Gastrocnemius medialis (tissue), 4 donors: ENCODE data around the gene AP1G2. TPM values are rescaled to one million over a fixed set of nuclear protein-coding genes. Genes with fewer than 3 reads are reported as not detected.

ENCODE experiments used
- ATAC-seq, 2 donors: fragments of 150-250 bp; one replicate each; pipeline ENCODE4 v1.9.1; 2016
- DNase-seq, 2 donors: peaks; one replicate each; pipeline ENCODE4 v3.0.0-alpha.2; 2019
- H3K27ac ChIP-seq, 4 donors: fragments of 200-600 bp; sonication (generic); 1 replicate in 1 of 4; 2 replicates in 3 of 4; pipeline ENCODE4 v1.5.1; 2016 to 2018; ENCODE audit warnings: mild to moderate bottlenecking in 2 of 4, moderate library complexity in 1 of 4
- H3K27me3 ChIP-seq, 3 donors: fragments of 200-600 bp; sonication (generic) in 2 of 3; 1 replicate in 1 of 3; 2 replicates in 2 of 3; pipeline versions ENCODE4 v1.5.1 to v1.6.0; 2016 to 2019; ENCODE audit warnings: mild to moderate bottlenecking in 1 of 3, moderate library complexity in 1 of 3
- H3K36me3 ChIP-seq, 2 donors: fragments of 200-600 bp; sonication (generic) in 1 of 2; one replicate each; pipeline ENCODE4 v1.5.1; 2017 to 2018
- H3K4me1 ChIP-seq, 2 donors: fragments of 200-600 bp; sonication (generic) in 1 of 2; one replicate each; pipeline ENCODE4 v1.5.1; 2016 to 2017; ENCODE audit warnings: mild to moderate bottlenecking in 2 of 2
- H3K4me3 ChIP-seq, 4 donors: fragments of 200-600 bp; sonication (generic) in 3 of 4; 1 replicate in 1 of 4; 2 replicates in 3 of 4; pipeline ENCODE4 v1.5.1; 2016 to 2019; ENCODE audit warnings: mild to moderate bottlenecking in 2 of 4
- H3K9me3 ChIP-seq, 3 donors: fragments of 200-600 bp; sonication (generic) in 2 of 3; 1 replicate in 1 of 3; 2 replicates in 2 of 3; pipeline ENCODE4 v1.5.1; 2016 to 2019
- POLR2A ChIP-seq, 2 donors: fragments of 450-650 bp; IDR thresholded peaks; one replicate each; pipeline ENCODE4 v1.6.1; 2017; ENCODE audit warnings: antibody characterized with exemption in 2 of 2, mild to moderate bottlenecking in 2 of 2, moderate library complexity in 2 of 2
- in situ Hi-C, 4 donors: fragments of 200-750 bp; cut with MboI; loops; one replicate each; pipeline versions ENCODE4 v1.15.0 to v1.8.0; 2017; ENCODE audit warnings: low sequenced_read_pairs in 4 of 4
- intact Hi-C: fragments of 100-400 bp; cut with DNase I; formaldehyde crosslinking; loops from one replicate; pipeline ENCODE4 v1.15.1; 2023; ENCODE audit warnings: low total_unique reads
- total RNA-seq, 4 donors: library from RNA; depleted of rRNA; stranded (reverse); fragments of >200 nt; gene quantifications; one replicate each; pipeline versions ENCODE4 v1.1.0 to v1.2.3, GENCODE V29; 2016
- TF ChIP-seq, protein P1 (sequence below), 5 experiments: fragments of 450-650 bp in 3 of 5; fragments of 200-600 bp in 2 of 5; sonication (generic) in 2 of 5; IDR thresholded peaks in 4 of 5; conservative IDR thresholded peaks in 1 of 5; 1 replicate in 4 of 5; 2 replicates in 1 of 5; pipeline ENCODE4 v1.5.1; 2016 to 2019; ENCODE audit warnings: antibody characterized with exemption in 5 of 5, mild to moderate bottlenecking in 3 of 5, moderate library complexity in 3 of 5

The AP1G2 gene
- total RNA-seq, 4 donors from 2014 or later: 1.5 to 31.5 (median 7.8) TPM

DNA sequence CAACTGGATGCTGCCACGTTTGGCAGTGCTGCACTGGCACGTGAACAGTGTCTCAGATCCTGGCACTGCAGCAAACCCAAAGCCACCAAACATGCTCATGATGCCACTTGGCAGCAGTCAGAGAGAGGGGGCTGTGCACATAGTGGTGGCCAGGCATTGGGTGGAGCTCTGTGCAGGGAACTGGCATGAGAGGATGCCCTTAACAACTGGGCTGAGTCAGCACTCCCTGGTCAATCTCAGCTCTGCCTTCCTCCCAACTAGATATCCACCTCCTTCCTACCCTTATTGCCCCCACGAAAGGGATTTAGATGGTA, 53.0 kb downstream of the AP1G2 start:
- peaks cover 0 to 7% (median 0%) of the 10 kb centered on the region in 3 donors for H3K27me3 ChIP-seq
- ATAC-seq (no peak), DNase-seq (no peak)
- H3K27ac ChIP-seq: no peak overlapping the region
- in situ Hi-C loops: no loop called here
- H3K4me3 ChIP-seq: no peak overlapping the region
- no peaks in the 10 kb centered on the region for H3K9me3 ChIP-seq
- no peaks in the 10 kb centered on the region for H3K36me3 ChIP-seq
- peaks cover 0 to 4% of the 10 kb centered on the region in 2 donors for H3K4me1 ChIP-seq
- TF ChIP-seq POLR2A (IDR thresholded peaks at IDR 0.05): no peak
- TF ChIP-seq, protein P1, sequence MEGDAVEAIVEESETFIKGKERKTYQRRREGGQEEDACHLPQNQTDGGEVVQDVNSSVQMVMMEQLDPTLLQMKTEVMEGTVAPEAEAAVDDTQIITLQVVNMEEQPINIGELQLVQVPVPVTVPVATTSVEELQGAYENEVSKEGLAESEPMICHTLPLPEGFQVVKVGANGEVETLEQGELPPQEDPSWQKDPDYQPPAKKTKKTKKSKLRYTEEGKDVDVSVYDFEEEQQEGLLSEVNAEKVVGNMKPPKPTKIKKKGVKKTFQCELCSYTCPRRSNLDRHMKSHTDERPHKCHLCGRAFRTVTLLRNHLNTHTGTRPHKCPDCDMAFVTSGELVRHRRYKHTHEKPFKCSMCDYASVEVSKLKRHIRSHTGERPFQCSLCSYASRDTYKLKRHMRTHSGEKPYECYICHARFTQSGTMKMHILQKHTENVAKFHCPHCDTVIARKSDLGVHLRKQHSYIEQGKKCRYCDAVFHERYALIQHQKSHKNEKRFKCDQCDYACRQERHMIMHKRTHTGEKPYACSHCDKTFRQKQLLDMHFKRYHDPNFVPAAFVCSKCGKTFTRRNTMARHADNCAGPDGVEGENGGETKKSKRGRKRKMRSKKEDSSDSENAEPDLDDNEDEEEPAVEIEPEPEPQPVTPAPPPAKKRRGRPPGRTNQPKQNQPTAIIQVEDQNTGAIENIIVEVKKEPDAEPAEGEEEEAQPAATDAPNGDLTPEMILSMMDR (IDR thresholded peaks at IDR 0.05 in 4 of 5, conservative IDR thresholded peaks at IDR 0.05 in 1 of 5): no peak
- intact Hi-C loops: no loop called here

DNA sequence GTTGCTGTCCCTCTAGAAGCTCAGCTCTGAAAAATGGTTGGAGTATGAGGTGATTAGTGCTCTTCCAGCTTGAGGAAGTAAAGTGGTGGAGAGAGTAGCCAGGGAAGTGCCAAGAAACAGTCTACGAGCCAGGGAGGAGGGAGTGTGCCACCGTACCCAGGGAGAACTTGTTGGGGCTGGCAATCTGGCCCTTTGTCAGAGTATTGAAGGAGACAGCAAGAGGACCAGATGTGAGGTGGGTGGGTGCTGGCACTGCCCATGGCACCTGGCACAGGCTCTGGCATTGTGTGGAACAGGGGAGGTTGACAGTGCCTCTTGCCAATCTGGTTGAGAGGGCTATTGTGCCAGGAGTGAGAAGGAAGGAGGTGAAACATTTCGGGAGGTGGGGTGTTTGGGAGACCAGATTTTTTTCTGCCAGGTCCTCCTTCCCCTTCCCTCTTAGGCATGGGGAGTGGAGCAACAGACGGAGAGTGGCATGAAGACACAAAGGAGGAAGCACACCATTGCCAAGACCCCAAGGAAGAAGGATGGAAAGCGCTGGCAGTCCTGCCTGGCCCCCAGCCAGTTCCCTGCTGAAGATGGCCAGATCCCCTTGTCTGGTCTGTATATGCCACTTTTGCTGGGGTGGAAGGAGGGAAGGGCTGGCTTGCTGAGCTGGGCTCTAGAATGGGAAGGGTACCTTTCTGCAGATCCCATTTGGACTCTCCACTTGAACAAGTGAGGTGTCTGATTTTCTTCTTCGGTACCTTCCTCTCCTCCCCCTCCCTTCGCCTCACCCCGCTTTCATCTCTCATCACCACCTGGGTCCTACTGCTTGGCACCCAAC, 53.6 kb downstream of the AP1G2 start:
- Histone ChIP-seq H3K27ac (no peak overlapping the region), H3K9me3 (no peaks in the 10 kb centered on the region), H3K27me3 (peaks cover 0 to 7% (median 0%) of the 10 kb centered on the region in 3 donors), H3K4me3 (no peak overlapping the region), H3K36me3 (no peaks in the 10 kb centered on the region), H3K4me1 (peaks cover 0 to 4% of the 10 kb centered on the region in 2 donors)
- no peak for ATAC-seq
- no peak for DNase-seq
- TF ChIP-seq, protein P1 (IDR thresholded peaks at IDR 0.05 in 4 of 5, conservative IDR thresholded peaks at IDR 0.05 in 1 of 5): no peak
- TF ChIP-seq POLR2A (IDR thresholded peaks at IDR 0.05): no peak
- intact Hi-C loops (no loop called here), in situ Hi-C loops (no loop called here)

DNA sequence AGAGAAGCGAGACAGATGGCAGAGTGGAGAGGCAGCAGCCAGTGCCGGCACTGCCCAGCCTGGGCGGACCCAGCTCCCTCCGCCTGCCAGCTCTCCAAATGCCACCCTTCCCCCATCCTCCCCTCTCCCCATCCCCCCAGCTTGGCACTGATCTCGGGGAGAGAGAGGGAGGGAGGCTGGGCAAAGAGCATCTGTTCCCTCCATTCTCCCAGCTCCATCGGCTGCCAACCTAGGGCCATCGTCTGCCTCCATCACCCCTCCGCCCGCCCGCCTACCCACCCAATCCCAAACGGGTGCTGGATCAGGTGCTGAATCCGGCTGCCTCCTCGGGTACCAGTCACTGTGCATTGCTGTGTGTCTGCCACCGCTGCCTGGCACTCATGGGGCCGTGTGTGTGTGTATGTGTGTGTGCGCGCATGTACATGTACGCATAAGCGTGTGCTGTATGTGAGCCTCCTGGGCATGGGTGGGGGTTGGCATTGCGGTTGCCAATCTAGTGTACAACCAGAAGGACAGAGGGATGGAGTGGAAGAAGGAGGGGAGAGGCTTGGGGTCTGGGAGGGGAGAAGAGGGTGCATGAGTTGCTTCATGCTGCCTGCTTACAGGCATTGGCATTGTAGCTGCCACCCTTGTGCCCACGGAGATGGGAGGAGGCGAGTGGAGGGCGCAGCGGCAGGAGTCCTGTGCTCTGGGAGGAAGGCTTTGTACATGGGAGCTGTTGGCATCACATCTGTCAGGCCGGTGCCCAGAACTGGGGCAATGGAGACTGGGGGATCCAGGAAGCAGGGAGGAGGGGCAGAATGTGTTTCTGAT, 54.4 kb downstream of the AP1G2 start:
- intact Hi-C loops (no loop called here), in situ Hi-C loops (no loop called here)
- no peak overlapping the region for H3K4me3 ChIP-seq
- H3K36me3 ChIP-seq: no peaks in the 10 kb centered on the region
- H3K9me3 ChIP-seq: no peaks in the 10 kb centered on the region
- TF ChIP-seq, protein P1 (IDR thresholded peaks at IDR 0.05 in 4 of 5, conservative IDR thresholded peaks at IDR 0.05 in 1 of 5): no peak
- no peak for TF ChIP-seq POLR2A (IDR thresholded peaks at IDR 0.05)
- H3K27ac ChIP-seq: no peak overlapping the region
- ATAC-seq (no peak), DNase-seq (no peak)
- H3K4me1 ChIP-seq: peaks cover 0 to under 1% of the 10 kb centered on the region in 2 donors
- peaks cover 0 to 7% (median 0%) of the 10 kb centered on the region in 3 donors for H3K27me3 ChIP-seq

DNA sequence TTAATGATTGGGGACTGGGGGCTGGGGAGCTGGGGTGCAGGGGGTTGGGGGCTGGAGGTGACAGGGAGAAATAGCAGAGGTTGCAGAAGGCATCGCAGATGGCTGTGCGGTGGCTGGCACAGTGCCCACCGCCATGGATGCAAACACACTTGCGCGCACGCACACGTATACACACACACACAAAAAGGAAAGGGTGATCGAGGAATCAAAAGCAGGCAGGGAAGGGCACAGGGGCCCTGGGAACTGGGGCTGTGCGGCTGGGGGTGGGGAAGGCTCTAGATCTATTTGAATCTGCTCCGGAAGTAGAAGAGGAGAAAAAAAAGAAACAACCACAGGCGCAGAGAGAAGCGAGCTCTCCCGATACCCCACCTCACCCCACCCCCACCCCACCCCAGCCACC, 55.4 kb downstream of the AP1G2 start:
- Histone ChIP-seq H3K9me3 (no peaks in the 10 kb centered on the region), H3K4me1 (no peaks in the 10 kb centered on the region), H3K36me3 (no peaks in the 10 kb centered on the region), H3K4me3 (no peak overlapping the region), H3K27me3 (peaks cover 0 to 7% (median 0%) of the 10 kb centered on the region in 3 donors), H3K27ac (no peak overlapping the region)
- DNase-seq: no peak
- intact Hi-C loops (no loop called here), in situ Hi-C loops (no loop called here)
- no peak for ATAC-seq
- TF ChIP-seq, protein P1 (IDR thresholded peaks at IDR 0.05 in 4 of 5, conservative IDR thresholded peaks at IDR 0.05 in 1 of 5): no peak
- no peak for TF ChIP-seq POLR2A (IDR thresholded peaks at IDR 0.05)

Other genes starting within 250 kb of the AP1G2 start
- gene PABPN1, start 246.3 kb downstream of the AP1G2 start, total RNA-seq: 10 to 100 TPM; 15.7 to 32.8 (median 26.6) TPM
- 1 to 10 TPM in 2 of 4 donors, under 1 TPM in 2; 0.68 to 2.7 (median 1.4) TPM for gene SLC22A17, start 214.9 kb downstream of the AP1G2 start, total RNA-seq
- gene EFS, start 202.6 kb downstream of the AP1G2 start, total RNA-seq: 1 to 10 TPM in 3 of 4 donors, under 1 TPM in 1; 0.31 to 4.1 (median 1.6) TPM
- gene IL25, start 195.0 kb downstream of the AP1G2 start, total RNA-seq: not detected
- 1 to 10 TPM in 1 of 4 donors, not detected in 3; 1.7 TPM for gene CMTM5, start 190.7 kb downstream of the AP1G2 start, total RNA-seq
- gene MYH6, start 159.5 kb downstream of the AP1G2 start, total RNA-seq: 1,000 to 10,000 TPM in 1 of 4 donors, 100 to 1,000 TPM in 1, 10 to 100 TPM in 2; 20.4 to 1,496 (median 303) TPM
- gene MYH7, start 132.1 kb downstream of the AP1G2 start, total RNA-seq: 1,000 to 10,000 TPM; 1,360 to 5,274 (median 3,359) TPM
- gene NGDN, start 98.1 kb downstream of the AP1G2 start, total RNA-seq: 10 to 100 TPM; 27.9 to 41.9 (median 36.1) TPM
- gene ZFHX2, start 16.0 kb downstream of the AP1G2 start, total RNA-seq: under 1 TPM in 3 of 4 donors, not detected in 1; 0.23 to 0.44 (median 0.41) TPM
- gene THTPA, start 11.5 kb downstream of the AP1G2 start, total RNA-seq: 10 to 100 TPM; 13.2 to 32.9 (median 21.4) TPM
- gene JPH4, start 11.0 kb upstream of the AP1G2 start, total RNA-seq: under 1 TPM in 1 of 4 donors, not detected in 3; 0.09 TPM
- gene DHRS2, start 68.6 kb upstream of the AP1G2 start, total RNA-seq: not detected